ENCODE data around the gene SLC4A7.

- TF ChIP-seq CTCF (IDR thresholded peaks at IDR 0.05) (no peak), POLR2A (IDR thresholded peaks at IDR 0.05) (no peak)
These were observed 131.0 kb downstream of the SLC4A7 start for GRCh38 chr3:27353221-27353620.
